SK-N-MC (cell line): Measurements from ENCODE around the gene ISYNA1.

Source experiments
- DNase-seq: peaks from one replicate; pipeline ENCODE4 v3.0.0-alpha.2; 2011; ENCODE audit warnings: low read depth, low spot score
- H3K27ac ChIP-seq: fragments of 200-600 bp; sonication (generic); 2 replicates; pipeline ENCODE4 v1.5.1; 2016; ENCODE audit warnings: mixed run types
- H3K36me3 ChIP-seq: fragments of 200-600 bp; sonication (generic); 2 replicates; pipeline ENCODE4 v1.6.1; 2017; ENCODE audit warnings: antibody characterized with exemption, low read length, mixed read lengths; ENCODE audit not compliant: insufficient read depth
- H3K4me3 ChIP-seq: fragments of 200-600 bp; sonication (generic); 2 replicates; pipeline ENCODE4 v1.5.1; 2016
- H3K9ac ChIP-seq: fragments of 200-600 bp; sonication (generic); 2 replicates; pipeline ENCODE4 v1.8.0; 2017; ENCODE audit warnings: mixed run types, mixed read lengths; ENCODE audit not compliant: insufficient read length
- H3K9me3 ChIP-seq: fragments of 200-600 bp; sonication (generic); 2 replicates; pipeline ENCODE4 v1.6.1; 2017; ENCODE audit warnings: low read depth, mild to moderate bottlenecking, antibody characterized with exemption, low read length, moderate library complexity, mixed read lengths
- EZH2 ChIP-seq: fragments of 200-600 bp; sonication (generic); IDR thresholded peaks from one replicate; pipeline ENCODE4 v1.6.1; 2017; ENCODE audit warnings: antibody characterized with exemption
- FOXP2 ChIP-seq: optimal IDR thresholded peaks from 2 replicates; pipeline ENCODE3; 2011; ENCODE audit warnings: mild to moderate bottlenecking, moderate library complexity; ENCODE audit not compliant: insufficient read depth; ENCODE audit errors: extremely low read length, control extremely low read depth
- POLR2AphosphoS5 ChIP-seq: IDR thresholded peaks from 2 replicates; pipeline ENCODE4 v1.6.1; 2012; ENCODE audit warnings: mild to moderate bottlenecking, low read depth, low read length, borderline replicate concordance

ISYNA1 gene

GRCh38 chr19:18470787-18471186, 32.9 kb upstream of the ISYNA1 start:
- no peak for DNase-seq
- H3K4me3 ChIP-seq, result no peak overlapping the region
- H3K36me3 ChIP-seq, result no peaks in the 10 kb centered on the region
- no peak overlapping the region for H3K9ac ChIP-seq
- no peak overlapping the region for H3K27ac ChIP-seq
- TF ChIP-seq EZH2 (no peak), FOXP2 (no peak), POLR2AphosphoS5 (no peak)
- H3K9me3 ChIP-seq, result no peaks in the 10 kb centered on the region

GRCh38 chr19:18469069-18469846, 31.3 kb upstream of the ISYNA1 start:
- H3K36me3 ChIP-seq, result no peaks in the 10 kb centered on the region
- no peaks in the 10 kb centered on the region for H3K9me3 ChIP-seq
- H3K27ac ChIP-seq, result no peak overlapping the region
- H3K4me3 ChIP-seq, result no peak overlapping the region
- DNase-seq, result no peak
- TF ChIP-seq EZH2, result no peak
- no peak for TF ChIP-seq FOXP2
- no peak for TF ChIP-seq POLR2AphosphoS5
- H3K9ac ChIP-seq, result no peak overlapping the region

GRCh38 chr19:18468517-18468916, 30.6 kb upstream of the ISYNA1 start:
- TF ChIP-seq EZH2 (no peak), POLR2AphosphoS5 (no peak), FOXP2 (no peak)
- H3K4me3 ChIP-seq, result no peak overlapping the region
- no peaks in the 10 kb centered on the region for H3K9me3 ChIP-seq
- no peak overlapping the region for H3K27ac ChIP-seq
- no peaks in the 10 kb centered on the region for H3K36me3 ChIP-seq
- no peak overlapping the region for H3K9ac ChIP-seq
- no peak for DNase-seq

GRCh38 chr19:18467978-18468377, 30.0 kb upstream of the ISYNA1 start:
- DNase-seq, result no peak
- H3K27ac ChIP-seq, result no peak overlapping the region
- H3K9me3 ChIP-seq, result no peaks in the 10 kb centered on the region
- TF ChIP-seq POLR2AphosphoS5, result no peak
- no peak for TF ChIP-seq EZH2
- no peak for TF ChIP-seq FOXP2
- no peak overlapping the region for H3K9ac ChIP-seq
- H3K4me3 ChIP-seq, result no peak overlapping the region
- no peaks in the 10 kb centered on the region for H3K36me3 ChIP-seq

GRCh38 chr19:18466354-18466753, 28.4 kb upstream of the ISYNA1 start:
- Histone ChIP-seq H3K4me3 (no peak overlapping the region), H3K9ac (no peak overlapping the region), H3K27ac (no peak overlapping the region), H3K36me3 (peaks cover 3% of the 10 kb centered on the region; the same call in 1 of the 2 replicates), H3K9me3 (no peaks in the 10 kb centered on the region)
- TF ChIP-seq FOXP2 (no peak), POLR2AphosphoS5 (no peak)
- no peak for DNase-seq

GRCh38 chr19:18465964-18466339, 28.0 kb upstream of the ISYNA1 start:
- H3K9me3 ChIP-seq, result no peaks in the 10 kb centered on the region

GRCh38 chr19:18465214-18465963, 27.5 kb upstream of the ISYNA1 start:
- no peak overlapping the region for H3K9ac ChIP-seq
- peaks cover 8% of the 10 kb centered on the region; the same call in 1 of the 2 replicates for H3K36me3 ChIP-seq
- H3K4me3 ChIP-seq, result no peak overlapping the region
- H3K27ac ChIP-seq, result no peak overlapping the region
- DNase-seq, result no peak
- no peaks in the 10 kb centered on the region for H3K9me3 ChIP-seq
- TF ChIP-seq POLR2AphosphoS5, result no peak
- no peak for TF ChIP-seq EZH2
- no peak for TF ChIP-seq FOXP2

More at GRCh38 chr19:18465964-18466339, 28.0 kb upstream of the ISYNA1 start:
- no peak overlapping the region for H3K4me3 ChIP-seq
- no peak overlapping the region for H3K27ac ChIP-seq
- peaks cover 6% of the 10 kb centered on the region; the same call in 1 of the 2 replicates for H3K36me3 ChIP-seq
- DNase-seq, result no peak
- no peak for TF ChIP-seq POLR2AphosphoS5
- TF ChIP-seq EZH2, result no peak
- no peak overlapping the region for H3K9ac ChIP-seq

- TF ChIP-seq FOXP2 (no peak), POLR2AphosphoS5 (no peak), EZH2 (no peak)
- Histone ChIP-seq H3K36me3 (peaks cover 12% of the 10 kb centered on the region; the same call in 1 of the 2 replicates), H3K4me3 (no peak overlapping the region), H3K9ac (no peak overlapping the region), H3K9me3 (no peaks in the 10 kb centered on the region), H3K27ac (no peak overlapping the region)
- DNase-seq, result no peak
Observed at GRCh38 chr19:18464646-18465045, 26.7 kb upstream of the ISYNA1 start.

- peaks cover 12% of the 10 kb centered on the region; the same call in 1 of the 2 replicates for H3K36me3 ChIP-seq
- H3K4me3 ChIP-seq, result no peak overlapping the region
- DNase-seq, result no peak
Observed at GRCh38 chr19:18461471-18461870, 23.5 kb upstream of the ISYNA1 start.

More at GRCh38 chr19:18461471-18461870, 23.5 kb upstream of the ISYNA1 start:
- no peak overlapping the region for H3K27ac ChIP-seq
- no peaks in the 10 kb centered on the region for H3K9me3 ChIP-seq
- no peak overlapping the region for H3K9ac ChIP-seq
- TF ChIP-seq POLR2AphosphoS5, result no peak
- TF ChIP-seq EZH2, result no peak
